ENCODE measurements around the gene RPS3A. TPM values are rescaled to one million over a fixed set of nuclear protein-coding genes. Genes with fewer than 3 reads are reported as not detected.

The RPS3A gene
- total RNA-seq, 1 experiment from 2014 or later, result 2,679 TPM

- H2BK120ac ChIP-seq (ENCODE audit: low read depth, low read length, poor library complexity, severe bottlenecking), result no peak overlapping the region
- H2BK20ac ChIP-seq (ENCODE audit: low read depth, low read length, poor library complexity, severe bottlenecking), result no peak overlapping the region
- H2BK5ac ChIP-seq (ENCODE audit: insufficient read length, low read length), result no peak overlapping the region
- no peak overlapping the region for H3K4me2 ChIP-seq (ENCODE audit: insufficient read depth, insufficient read length, low read length)
- Mint-ChIP-seq H3K4me1 (peaks cover 9 to 11% of the 10 kb centered on the region in 2 experiments), H3K4me3 (no peak overlapping the region), H3K27ac (no peak overlapping the region), H3K27me3 (ENCODE audit: low read depth) (no peaks in the 10 kb centered on the region), H3K36me3 (ENCODE audit: insufficient read depth in 1 of 3, low read depth in 3 of 3) (no peaks in the 10 kb centered on the region; a peak in 1 of 7 replicates), H3K9me3 (no peaks in the 10 kb centered on the region)
- H4K8ac ChIP-seq (replicated peaks; ENCODE audit: insufficient read length, low read depth, low read length), result no peak overlapping the region
- no peak overlapping the region for H3K4ac ChIP-seq (ENCODE audit: low read depth, low read length)
- H3K9me3 ChIP-seq (ENCODE audit: control insufficient read depth, low read depth, low read length), result no peaks in the 10 kb centered on the region
- no peak overlapping the region for H3K27ac ChIP-seq (ENCODE audit: insufficient read length, low read depth, low read length)
- no peak overlapping the region for H4K91ac ChIP-seq (ENCODE audit: insufficient read length, low read depth, low read length)
- H3K23ac ChIP-seq (ENCODE audit: insufficient read length, low read depth, low read length), result no peak overlapping the region
- H2AFZ ChIP-seq (ENCODE audit: low read length), result no peak overlapping the region
- H2BK15ac ChIP-seq (ENCODE audit: low read depth, low read length), result no peak overlapping the region
- no peak for DNase-seq
- H3K27me3 ChIP-seq (ENCODE audit: insufficient read depth, low read length), result no peaks in the 10 kb centered on the region
- H3K23me2 ChIP-seq (ENCODE audit: insufficient read length, low read depth, low read length, poor library complexity, severe bottlenecking), result no peaks in the 10 kb centered on the region
- H3K14ac ChIP-seq (ENCODE audit: insufficient read depth, low read length), result no peak overlapping the region
- H3K4me1 ChIP-seq (ENCODE audit: insufficient read depth, low read length), result no peaks in the 10 kb centered on the region
- no peak overlapping the region for H3K56ac ChIP-seq (ENCODE audit: insufficient read length, low read depth, low read length)
- no peak for TF ChIP-seq CTCF (conservative IDR thresholded peaks at IDR 0.05)
- no peaks in the 10 kb centered on the region for H3K79me2 ChIP-seq (ENCODE audit: insufficient read depth, low read length)
- H3K18ac ChIP-seq (ENCODE audit: insufficient read length, low read depth, low read length), result no peak overlapping the region
- no peak overlapping the region for H2AK5ac ChIP-seq (ENCODE audit: insufficient read length, low read length)
- H4K5ac ChIP-seq (ENCODE audit: insufficient read length, low read depth, low read length), result no peak overlapping the region
- H3K9ac ChIP-seq (ENCODE audit: extremely low read depth, insufficient read length, low read length), result no peak overlapping the region
- no CpG with 5 or more reads among the region's 2 CpGs for WGBS (ENCODE audit: extremely low coverage, insufficient read length, low lambda C conversion rate)
- H3K79me1 ChIP-seq (ENCODE audit: insufficient read depth, low read depth, low read length, poor library complexity, severe bottlenecking), result no peaks in the 10 kb centered on the region
- H2BK12ac ChIP-seq (ENCODE audit: insufficient read length, low read depth, low read length), result peak overlapping the region; percentile 24
- H3T11ph ChIP-seq (ENCODE audit: low read length), result no peak overlapping the region
- no peaks in the 10 kb centered on the region for H4K20me1 ChIP-seq (ENCODE audit: control insufficient read depth, insufficient read depth, insufficient read length)
Measured at GRCh38 chr4:151094290-151094751, 5.1 kb upstream of the RPS3A start.

Data from H9 (cell line).